Vagina (tissue), 2 donors: ENCODE results near the gene C5orf63. TPM values are rescaled to one million over a fixed set of nuclear protein-coding genes. Genes with fewer than 3 reads are reported as not detected.

Experiments used
- DNase-seq, 2 donors: peaks; one replicate each; pipeline ENCODE4 v3.0.0-alpha.2; 2017; ENCODE audit errors: extremely low spot score in 2 of 2
- H3K27ac ChIP-seq: fragments of 200-600 bp; sonication (generic); one replicate; pipeline ENCODE4 v1.5.1; 2019
- H3K27me3 ChIP-seq: fragments of 200-600 bp; sonication (generic); one replicate; pipeline ENCODE4 v1.5.1; 2019
- H3K36me3 ChIP-seq, 2 donors: fragments of 200-600 bp; sonication (generic); one replicate each; pipeline ENCODE4 v1.5.1; 2017 to 2019
- H3K4me1 ChIP-seq: fragments of 200-600 bp; sonication (generic); one replicate; pipeline ENCODE4 v1.5.1; 2019
- H3K4me3 ChIP-seq, 2 donors: fragments of 200-600 bp; sonication (generic); 1 replicate in 1 of 2; 2 replicates in 1 of 2; pipeline ENCODE4 v1.5.1; 2016 to 2019
- H3K9me3 ChIP-seq: fragments of 200-600 bp; sonication (generic); one replicate; pipeline ENCODE4 v1.5.1; 2019
- CTCF ChIP-seq, 3 experiments: fragments of 450-650 bp in 2 of 3; fragments of 200-600 bp in 1 of 3; sonication (generic) in 1 of 3; IDR thresholded peaks; one replicate each; pipeline ENCODE4 v1.5.1; 2017 to 2019; ENCODE audit warnings: antibody characterized with exemption in 3 of 3, mild to moderate bottlenecking in 2 of 3, moderate library complexity in 2 of 3
- POLR2A ChIP-seq, 2 donors: fragments of 450-650 bp; IDR thresholded peaks; one replicate each; pipeline ENCODE4 v1.6.1; 2017; ENCODE audit warnings: antibody characterized with exemption in 2 of 2, mild to moderate bottlenecking in 2 of 2, moderate library complexity in 2 of 2
- POLR2AphosphoS5 ChIP-seq, 2 donors: sonication (generic); formaldehyde crosslinking; IDR thresholded peaks; one replicate each; pipeline ENCODE4 v1.9.0; 2017; ENCODE audit warnings: antibody characterized with exemption in 2 of 2, mild to moderate bottlenecking in 2 of 2, low read depth in 1 of 2; ENCODE audit not compliant: insufficient read depth in 1 of 2
- intact Hi-C: fragments of 100-400 bp; cut with DNase I; formaldehyde crosslinking; loops from one replicate; pipeline ENCODE4 v1.15.1; 2023
- total RNA-seq: library from RNA; depleted of rRNA; stranded (reverse); fragments of >200 nt; gene quantifications from one replicate; pipeline ENCODE4 v1.2.3, GENCODE V29; 2016

Gene C5orf63
- total RNA-seq, 1 donor from 2014 or later, result 0.98 TPM

- H3K4me3 ChIP-seq, result no peak overlapping the region
- intact Hi-C loops, result no loop called here
- TF ChIP-seq POLR2AphosphoS5 (IDR thresholded peaks at IDR 0.05; ENCODE audit: insufficient read depth in 1 of 2, low read depth in 1 of 2), result no peak
- TF ChIP-seq CTCF (IDR thresholded peaks at IDR 0.05), result no peak
Observed at GRCh38 chr5:127092690-127093089, 19.4 kb upstream of the C5orf63 start.

GRCh38 chr5:127089191-127089590, 15.9 kb upstream of the C5orf63 start:
- intact Hi-C loops, result no loop called here
- Histone ChIP-seq H3K9me3 (no peaks in the 10 kb centered on the region), H3K4me1 (no peaks in the 10 kb centered on the region), H3K27me3 (no peaks in the 10 kb centered on the region), H3K4me3 (no peak overlapping the region), H3K36me3 (no peaks in the 10 kb centered on the region), H3K27ac (no peak overlapping the region)
- no peak for TF ChIP-seq POLR2AphosphoS5 (IDR thresholded peaks at IDR 0.05; ENCODE audit: insufficient read depth in 1 of 2, low read depth in 1 of 2)
- TF ChIP-seq POLR2A (IDR thresholded peaks at IDR 0.05), result no peak
- TF ChIP-seq CTCF (IDR thresholded peaks at IDR 0.05), result no peak
- no peak for DNase-seq

More at GRCh38 chr5:127092690-127093089, 19.4 kb upstream of the C5orf63 start:
- no peak overlapping the region for H3K27ac ChIP-seq
- H3K36me3 ChIP-seq, result no peaks in the 10 kb centered on the region
- DNase-seq, result no peak
- H3K9me3 ChIP-seq, result no peaks in the 10 kb centered on the region
- H3K27me3 ChIP-seq, result no peaks in the 10 kb centered on the region
- H3K4me1 ChIP-seq, result no peaks in the 10 kb centered on the region

- intact Hi-C loops, result no loop called here
- Histone ChIP-seq H3K4me1 (no peaks in the 10 kb centered on the region), H3K4me3 (no peak overlapping the region), H3K36me3 (no peaks in the 10 kb centered on the region), H3K9me3 (no peaks in the 10 kb centered on the region), H3K27me3 (no peaks in the 10 kb centered on the region), H3K27ac (no peak overlapping the region)
- TF ChIP-seq POLR2A (IDR thresholded peaks at IDR 0.05) (no peak), POLR2AphosphoS5 (IDR thresholded peaks at IDR 0.05; ENCODE audit: insufficient read depth in 1 of 2, low read depth in 1 of 2) (no peak), CTCF (IDR thresholded peaks at IDR 0.05) (no peak)
- no peak for DNase-seq
Observed at GRCh38 chr5:127088251-127088650, 14.9 kb upstream of the C5orf63 start.

GRCh38 chr5:127086589-127086988, 13.3 kb upstream of the C5orf63 start:
- H3K4me3 ChIP-seq, result no peak overlapping the region
- H3K36me3 ChIP-seq, result no peaks in the 10 kb centered on the region
- no peak for DNase-seq
- H3K9me3 ChIP-seq, result no peaks in the 10 kb centered on the region
- intact Hi-C loops, result no loop called here
- H3K4me1 ChIP-seq, result no peaks in the 10 kb centered on the region
- TF ChIP-seq POLR2A (IDR thresholded peaks at IDR 0.05) (no peak), POLR2AphosphoS5 (IDR thresholded peaks at IDR 0.05; ENCODE audit: insufficient read depth in 1 of 2, low read depth in 1 of 2) (no peak), CTCF (IDR thresholded peaks at IDR 0.05) (no peak)
- no peak overlapping the region for H3K27ac ChIP-seq
- H3K27me3 ChIP-seq, result no peaks in the 10 kb centered on the region

- Histone ChIP-seq H3K27me3 (no peaks in the 10 kb centered on the region), H3K4me1 (no peaks in the 10 kb centered on the region)
Observed at GRCh38 chr5:127085796-127086195, 12.5 kb upstream of the C5orf63 start.

More at GRCh38 chr5:127085796-127086195, 12.5 kb upstream of the C5orf63 start:
- no peak overlapping the region for H3K27ac ChIP-seq
- H3K9me3 ChIP-seq, result no peaks in the 10 kb centered on the region
- TF ChIP-seq POLR2AphosphoS5 (IDR thresholded peaks at IDR 0.05; ENCODE audit: insufficient read depth in 1 of 2, low read depth in 1 of 2) (no peak), POLR2A (IDR thresholded peaks at IDR 0.05) (no peak), CTCF (IDR thresholded peaks at IDR 0.05) (no peak)
- no peak overlapping the region for H3K4me3 ChIP-seq
- no peaks in the 10 kb centered on the region for H3K36me3 ChIP-seq
- no peak for DNase-seq
- intact Hi-C loops, result no loop called here
